ENCODE data around the gene ULBP1. TPM values are rescaled to one million over a fixed set of nuclear protein-coding genes. Genes with fewer than 3 reads are reported as not detected.

The ULBP1 gene
- total RNA-seq, 1 experiment from 2014 or later: 0.81 TPM

GRCh38 chr6:149977221-149977620, 13.5 kb downstream of the ULBP1 start:
- ChIA-PET POLR2A (no interaction called here), CTCF (no interaction called here)
- ATAC-seq: no peak
- no peak for TF ChIP-seq ZBTB21 (CRISPR knock-in tag; IDR thresholded peaks at IDR 0.05; ENCODE audit: borderline replicate concordance)
- no peak for TF ChIP-seq ZSCAN18 (CRISPR knock-in tag; IDR thresholded peaks at IDR 0.05)
- TF ChIP-seq HMGXB4 (CRISPR knock-in tag; IDR thresholded peaks at IDR 0.05): no peak
- TF ChIP-seq SMAD4 (CRISPR knock-in tag; IDR thresholded peaks at IDR 0.05): no peak
- TF ChIP-seq NFE2L1 (CRISPR knock-in tag; IDR thresholded peaks at IDR 0.05): no peak
- TF ChIP-seq SOX15 (CRISPR knock-in tag; IDR thresholded peaks at IDR 0.05): no peak
- no peak for TF ChIP-seq SMAD3 (CRISPR knock-in tag; IDR thresholded peaks at IDR 0.05; ENCODE audit: borderline replicate concordance)
- Mint-ChIP-seq H3K4me1 (no peaks in the 10 kb centered on the region), H3K27ac (no peak overlapping the region), H3K27me3 (ENCODE audit: low read depth) (peaks cover 97% of the 10 kb centered on the region), H3K36me3 (no peaks in the 10 kb centered on the region), H3K9me3 (no peaks in the 10 kb centered on the region), H3K4me3 (no peak overlapping the region)
- DNase-seq (ENCODE audit: low spot score): no peak

GRCh38 chr6:149978610-149979009, 14.9 kb downstream of the ULBP1 start:
- peaks cover 6% of the 10 kb centered on the region for H3K4me1 Mint-ChIP-seq
- TF ChIP-seq ZNF396 (CRISPR knock-in tag; IDR thresholded peaks at IDR 0.05; ENCODE audit: borderline replicate concordance) (no peak), HMGA2 (CRISPR knock-in tag; IDR thresholded peaks at IDR 0.05) (no peak), IRF1 (CRISPR knock-in tag; IDR thresholded peaks at IDR 0.05) (no peak), ERG (CRISPR knock-in tag; IDR thresholded peaks at IDR 0.05) (no peak), PRRX2 (CRISPR knock-in tag; IDR thresholded peaks at IDR 0.05) (no peak), ETV6 (CRISPR knock-in tag; IDR thresholded peaks at IDR 0.05) (no peak)
- H3K4me3 Mint-ChIP-seq: no peak overlapping the region
- peaks cover 99% of the 10 kb centered on the region for H3K27me3 Mint-ChIP-seq (ENCODE audit: low read depth)
- ChIA-PET CTCF (no interaction called here), POLR2A (no interaction called here)
- ATAC-seq (no peak), DNase-seq (ENCODE audit: low spot score) (no peak)
- no peak overlapping the region for H3K27ac Mint-ChIP-seq
- H3K9me3 Mint-ChIP-seq: no peaks in the 10 kb centered on the region
- no peaks in the 10 kb centered on the region for H3K36me3 Mint-ChIP-seq

GRCh38 chr6:149979293-149979692, 15.6 kb downstream of the ULBP1 start:
- H3K4me1 Mint-ChIP-seq: peaks cover 6% of the 10 kb centered on the region
- DNase-seq (ENCODE audit: low spot score) (no peak), ATAC-seq (no peak)
- no peak overlapping the region for H3K4me3 Mint-ChIP-seq
- no peak overlapping the region for H3K27ac Mint-ChIP-seq
- H3K27me3 Mint-ChIP-seq (ENCODE audit: low read depth): peaks cover 99% of the 10 kb centered on the region
- TF ChIP-seq CREM (CRISPR knock-in tag; IDR thresholded peaks at IDR 0.05) (no peak), E2F5 (CRISPR knock-in tag; IDR thresholded peaks at IDR 0.05) (no peak), JAZF1 (CRISPR knock-in tag; IDR thresholded peaks at IDR 0.05) (no peak), GTF2I (CRISPR knock-in tag; conservative IDR thresholded peaks at IDR 0.05) (no peak), ZNF396 (CRISPR knock-in tag; IDR thresholded peaks at IDR 0.05; ENCODE audit: borderline replicate concordance) (no peak), MYBL2 (CRISPR knock-in tag; IDR thresholded peaks at IDR 0.05) (no peak), JUN (CRISPR knock-in tag; IDR thresholded peaks at IDR 0.05) (no peak), GABPB1 (CRISPR knock-in tag; IDR thresholded peaks at IDR 0.05) (no peak), NFE2L1 (CRISPR knock-in tag; IDR thresholded peaks at IDR 0.05) (no peak)
- H3K36me3 Mint-ChIP-seq: no peaks in the 10 kb centered on the region
- ChIA-PET POLR2A (no interaction called here), CTCF (no interaction called here)
- H3K9me3 Mint-ChIP-seq: no peaks in the 10 kb centered on the region

Measured in WTC11 (cell line).